Ascending aorta (tissue), 2 donors: Measurements from ENCODE around the gene HINFP. TPM values are rescaled to one million over a fixed set of nuclear protein-coding genes. Genes with fewer than 3 reads are reported as not detected.

Source experiments
- DNase-seq, 2 donors: peaks; one replicate each; pipeline ENCODE4 v3.0.0-alpha.2; 2019; ENCODE audit warnings: low spot score in 2 of 2
- H3K27ac ChIP-seq, 2 donors: fragments of 200-600 bp; sonication (generic); one replicate each; pipeline ENCODE4 v1.5.1; 2016 to 2017; ENCODE audit warnings: mild to moderate bottlenecking in 1 of 2
- H3K27me3 ChIP-seq: fragments of 200-600 bp; sonication (generic); one replicate; pipeline ENCODE4 v1.5.1; 2017
- H3K36me3 ChIP-seq, 2 donors: fragments of 200-600 bp; sonication (generic); one replicate each; pipeline ENCODE4 v1.5.1; 2016
- H3K4me1 ChIP-seq, 2 donors: fragments of 200-600 bp; sonication (generic); one replicate each; pipeline ENCODE4 v1.5.1; 2016 to 2017; ENCODE audit warnings: mild to moderate bottlenecking in 1 of 2
- H3K4me3 ChIP-seq, 2 donors: fragments of 200-600 bp; sonication (generic); one replicate each; pipeline ENCODE4 v1.5.1; 2016 to 2017; ENCODE audit warnings: mild to moderate bottlenecking in 1 of 2
- H3K9me3 ChIP-seq, 2 donors: fragments of 200-600 bp; sonication (generic); one replicate each; pipeline ENCODE4 v1.5.1; 2016
- intact Hi-C: fragments of 100-400 bp; cut with DNase I; formaldehyde crosslinking; loops from one replicate; pipeline ENCODE4 v1.15.1; 2023
- total RNA-seq: library from RNA; depleted of rRNA; stranded (reverse); fragments of >200 nt; gene quantifications from one replicate; pipeline ENCODE4 v1.1.0, GENCODE V29; 2016
- TF ChIP-seq, protein P1 (sequence below), 3 experiments: fragments of 200-600 bp in 2 of 3; fragments of 450-650 bp in 1 of 3; sonication (generic) in 2 of 3; IDR thresholded peaks; one replicate each; pipeline ENCODE4 v1.5.1; 2016 to 2019; ENCODE audit warnings: antibody characterized with exemption in 3 of 3, mild to moderate bottlenecking in 1 of 3, moderate library complexity in 1 of 3

Gene HINFP
- total RNA-seq, 1 donor from 2014 or later: 36.5 TPM

DNA sequence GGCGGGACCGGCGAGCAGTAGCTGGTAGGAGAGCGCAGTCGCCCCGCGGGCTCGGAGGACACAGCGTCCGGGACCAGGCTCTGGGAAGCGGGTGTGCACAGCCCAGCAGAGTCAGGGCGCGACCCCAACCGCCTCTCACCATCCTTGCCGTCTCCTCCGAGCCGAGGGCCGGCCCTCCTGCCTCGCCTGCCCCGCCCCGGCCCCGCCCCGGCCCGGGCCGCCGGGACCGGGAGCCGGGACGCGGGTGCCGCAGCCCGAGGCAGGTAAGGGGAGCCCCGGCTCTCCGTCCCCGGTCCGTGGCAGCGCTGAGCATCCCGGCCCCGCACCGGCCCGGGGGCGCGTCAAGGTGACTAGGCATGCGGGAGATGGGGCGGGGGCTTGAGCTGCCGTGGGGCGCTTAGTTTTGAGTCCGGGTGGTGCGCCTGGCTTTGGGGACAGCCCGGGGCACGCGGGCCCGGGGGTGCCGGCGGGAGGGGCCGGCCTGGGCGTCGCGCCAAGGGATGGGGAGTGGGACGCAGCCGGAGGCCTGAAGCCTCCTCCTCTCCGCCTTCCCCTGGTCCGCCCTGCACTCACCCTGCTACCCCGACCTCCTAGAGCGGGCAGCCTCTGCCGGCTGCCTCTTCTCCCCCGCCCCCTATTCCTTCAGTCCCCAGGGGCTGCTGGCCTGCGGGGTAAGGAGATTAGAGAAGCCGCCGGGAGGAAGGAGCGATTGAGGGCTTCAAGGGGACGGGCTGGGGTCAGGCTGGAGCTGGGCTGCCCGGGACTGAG, 27.8 kb downstream of the HINFP start, which contains the start of gene ABCG4:
ABCG4 (plus strand) TSS at position 35 of the 768 bp plus-strand sequence. CDS start 914 bp downstream, outside the sequence.
- Histone ChIP-seq H3K27ac (no peak within 1 kb of the TSS), H3K9me3 (no peaks in the 10 kb centered on the region), H3K4me1 (peaks cover 0 to 10% of the 10 kb centered on the region in 2 donors), H3K36me3 (no peaks in the 10 kb centered on the region), H3K4me3 (peak within 1 kb of the TSS; percentile 78), H3K27me3 (no peaks in the 10 kb centered on the region)
- DNase-seq: no peak
- TF ChIP-seq, protein P1, sequence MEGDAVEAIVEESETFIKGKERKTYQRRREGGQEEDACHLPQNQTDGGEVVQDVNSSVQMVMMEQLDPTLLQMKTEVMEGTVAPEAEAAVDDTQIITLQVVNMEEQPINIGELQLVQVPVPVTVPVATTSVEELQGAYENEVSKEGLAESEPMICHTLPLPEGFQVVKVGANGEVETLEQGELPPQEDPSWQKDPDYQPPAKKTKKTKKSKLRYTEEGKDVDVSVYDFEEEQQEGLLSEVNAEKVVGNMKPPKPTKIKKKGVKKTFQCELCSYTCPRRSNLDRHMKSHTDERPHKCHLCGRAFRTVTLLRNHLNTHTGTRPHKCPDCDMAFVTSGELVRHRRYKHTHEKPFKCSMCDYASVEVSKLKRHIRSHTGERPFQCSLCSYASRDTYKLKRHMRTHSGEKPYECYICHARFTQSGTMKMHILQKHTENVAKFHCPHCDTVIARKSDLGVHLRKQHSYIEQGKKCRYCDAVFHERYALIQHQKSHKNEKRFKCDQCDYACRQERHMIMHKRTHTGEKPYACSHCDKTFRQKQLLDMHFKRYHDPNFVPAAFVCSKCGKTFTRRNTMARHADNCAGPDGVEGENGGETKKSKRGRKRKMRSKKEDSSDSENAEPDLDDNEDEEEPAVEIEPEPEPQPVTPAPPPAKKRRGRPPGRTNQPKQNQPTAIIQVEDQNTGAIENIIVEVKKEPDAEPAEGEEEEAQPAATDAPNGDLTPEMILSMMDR (IDR thresholded peaks at IDR 0.05): no peak
- intact Hi-C loops: no loop called here

DNA sequence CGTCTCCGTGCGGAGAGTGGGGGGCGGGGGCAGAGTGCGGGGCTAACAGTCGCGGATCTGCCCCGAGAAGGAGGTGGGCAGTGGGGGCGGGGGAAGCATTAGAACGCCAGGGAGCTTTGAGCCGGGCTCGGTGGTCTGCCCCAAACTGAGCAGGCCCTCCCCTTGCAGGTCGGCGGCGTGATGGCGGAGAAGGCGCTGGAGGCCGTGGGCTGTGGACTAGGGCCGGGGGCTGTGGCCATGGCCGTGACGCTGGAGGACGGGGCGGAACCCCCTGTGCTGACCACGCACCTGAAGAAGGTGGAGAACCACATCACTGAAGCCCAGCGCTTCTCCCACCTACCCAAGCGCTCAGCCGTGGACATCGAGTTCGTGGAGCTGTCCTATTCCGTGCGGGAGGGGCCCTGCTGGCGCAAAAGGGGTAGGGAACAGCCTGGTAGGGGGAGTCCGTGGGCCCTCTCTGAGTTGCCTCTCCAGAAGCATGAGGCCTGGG, 28.5 kb downstream of the HINFP start:
- peaks cover 0 to 10% of the 10 kb centered on the region in 2 donors for H3K4me1 ChIP-seq
- no peaks in the 10 kb centered on the region for H3K36me3 ChIP-seq
- TF ChIP-seq, protein P1 (IDR thresholded peaks at IDR 0.05): no peak
- H3K4me3 ChIP-seq: peak overlapping the region; percentile 78
- H3K9me3 ChIP-seq: no peaks in the 10 kb centered on the region
- no peaks in the 10 kb centered on the region for H3K27me3 ChIP-seq
- no peak overlapping the region for H3K27ac ChIP-seq
- intact Hi-C loops: no loop called here
- DNase-seq: no peak

DNA sequence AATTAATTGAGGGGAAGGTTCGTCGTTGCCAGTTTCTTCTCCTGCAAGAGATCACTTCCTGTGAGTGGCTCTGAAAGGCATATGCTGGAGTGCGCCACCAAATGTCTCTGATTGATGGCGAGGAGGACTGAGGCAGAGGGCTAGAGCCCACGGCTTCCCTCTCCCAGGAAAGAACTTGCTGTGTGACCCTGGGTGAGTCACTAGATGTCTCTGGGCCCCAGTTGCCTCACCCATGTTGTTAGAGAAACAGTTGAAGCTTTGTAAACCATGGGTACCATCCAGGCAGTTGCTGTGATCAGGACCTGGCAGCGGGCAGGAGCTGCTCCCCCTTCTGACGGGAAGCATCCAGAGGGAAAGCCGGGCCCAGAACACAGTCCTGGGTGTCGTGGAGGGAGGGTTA, 30.7 kb downstream of the HINFP start:
- Histone ChIP-seq H3K4me1 (peaks cover 0 to 10% of the 10 kb centered on the region in 2 donors), H3K27ac (no peak overlapping the region), H3K4me3 (no peak overlapping the region), H3K27me3 (no peaks in the 10 kb centered on the region), H3K9me3 (no peaks in the 10 kb centered on the region), H3K36me3 (no peaks in the 10 kb centered on the region)
- intact Hi-C loops: no loop called here
- no peak for DNase-seq
- TF ChIP-seq, protein P1 (IDR thresholded peaks at IDR 0.05): no peak

DNA sequence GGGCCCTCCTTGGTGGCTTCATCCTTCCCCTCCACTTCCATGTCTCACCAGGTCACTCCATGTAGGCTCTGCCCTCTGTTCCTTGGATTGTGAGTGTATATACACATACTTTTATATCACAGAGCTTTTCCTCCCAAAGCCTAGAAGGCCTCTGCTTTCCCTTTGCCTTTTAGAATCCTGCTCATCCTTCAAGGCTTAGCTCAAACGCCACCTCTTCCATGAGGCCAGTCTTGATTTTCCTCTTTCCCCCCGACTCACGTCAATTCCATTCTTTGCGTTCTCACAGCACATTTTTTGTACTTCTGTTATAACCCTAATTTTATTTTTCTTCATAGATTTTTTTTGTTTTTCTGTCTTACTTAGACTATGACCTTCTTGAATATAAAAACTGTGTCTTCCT, 31.2 kb downstream of the HINFP start:
- TF ChIP-seq, protein P1 (IDR thresholded peaks at IDR 0.05): no peak
- intact Hi-C loops: no loop called here
- Histone ChIP-seq H3K27me3 (no peaks in the 10 kb centered on the region), H3K4me3 (no peak overlapping the region), H3K9me3 (no peaks in the 10 kb centered on the region), H3K36me3 (no peaks in the 10 kb centered on the region), H3K4me1 (peaks cover 0 to 10% of the 10 kb centered on the region in 2 donors), H3K27ac (no peak overlapping the region)
- no peak for DNase-seq

DNA sequence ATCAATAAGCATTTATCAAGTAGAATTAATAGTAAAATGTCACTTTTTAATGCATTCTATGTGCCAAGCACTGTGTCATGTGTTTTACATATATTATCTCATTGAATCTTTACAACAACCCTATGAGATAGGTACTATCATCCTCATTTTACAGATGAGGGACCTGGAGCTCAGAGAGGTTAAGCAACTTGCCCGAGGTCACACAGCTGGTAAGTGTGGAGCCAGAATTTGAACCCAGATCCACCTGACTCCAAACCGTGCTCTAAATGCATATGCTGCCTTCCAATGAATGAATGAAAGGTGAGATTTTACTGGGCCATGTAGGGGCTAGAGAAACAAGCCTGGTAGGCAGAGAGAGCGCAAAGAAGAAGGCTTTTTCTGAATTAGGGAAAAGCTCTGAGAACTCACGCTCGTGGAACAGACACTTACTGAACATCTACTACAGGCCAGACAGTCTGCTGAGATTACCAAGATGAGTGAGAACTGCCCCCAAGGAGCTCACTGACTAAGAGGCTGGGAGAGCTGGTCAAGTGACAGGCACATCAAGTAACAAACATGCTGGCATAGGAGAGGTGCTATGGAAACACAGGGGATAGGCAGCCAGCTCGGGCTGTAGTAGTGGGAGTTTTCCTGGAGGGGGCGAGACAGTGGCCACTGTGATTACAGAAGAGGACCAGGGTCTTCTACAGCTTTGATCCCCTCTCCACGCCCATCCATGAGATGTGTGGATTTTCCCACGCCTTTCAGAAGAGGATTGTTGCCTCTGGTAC, 31.9 kb downstream of the HINFP start:
- no peaks in the 10 kb centered on the region for H3K27me3 ChIP-seq
- no peak for DNase-seq

More for the DNA sequence above, 31.9 kb downstream of the HINFP start:
- H3K27ac ChIP-seq: no peak overlapping the region
- H3K9me3 ChIP-seq: no peaks in the 10 kb centered on the region
- intact Hi-C loops: no loop called here
- peaks cover 0 to 10% of the 10 kb centered on the region in 2 donors for H3K4me1 ChIP-seq
- H3K4me3 ChIP-seq: no peak overlapping the region
- TF ChIP-seq, protein P1 (IDR thresholded peaks at IDR 0.05): no peak
- no peaks in the 10 kb centered on the region for H3K36me3 ChIP-seq
